ENCODE measurements around the gene UST. TPM values are rescaled to one million over a fixed set of nuclear protein-coding genes. Genes with fewer than 3 reads are reported as not detected.
A peak's percentile ranks its signal among the peaks of the same experiment; 100 is the strongest.

UST gene
- total RNA-seq, 1 experiment from 2014 or later: 10.0 TPM

DNA sequence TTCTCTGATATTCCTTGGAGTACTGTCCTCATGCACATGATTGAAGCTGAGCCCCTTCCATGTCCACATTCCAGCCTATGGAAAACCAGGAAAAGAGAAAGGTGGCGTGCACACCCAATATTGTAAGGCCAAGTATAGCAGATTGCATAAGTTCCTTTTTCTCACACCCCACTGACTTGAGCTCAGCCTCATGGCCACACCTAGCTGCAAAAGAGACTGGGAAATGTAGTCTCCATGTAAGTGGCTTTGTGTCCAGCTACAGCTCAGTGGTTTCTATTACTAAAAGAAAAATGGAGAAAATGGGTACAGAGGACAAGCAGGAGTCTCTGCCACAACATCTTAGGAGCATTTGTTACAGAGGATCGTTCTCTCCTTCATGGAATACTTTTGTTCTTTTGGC is 10.8 kb upstream of the UST start:
- no TSS peak for BruUV-seq (replicated peaks)
- POLR2A ChIA-PET: interaction anchor here (0.8 kb wide), 1 partner anchor 879 kb away, joined by 3 read pairs; no protein-coding TSS in a partner anchor
- H3K4me1 Mint-ChIP-seq (ENCODE audit: insufficient read depth, unreplicated experiment): peaks cover 9% of the 10 kb centered on the region
- TF ChIP-seq, protein P1, sequence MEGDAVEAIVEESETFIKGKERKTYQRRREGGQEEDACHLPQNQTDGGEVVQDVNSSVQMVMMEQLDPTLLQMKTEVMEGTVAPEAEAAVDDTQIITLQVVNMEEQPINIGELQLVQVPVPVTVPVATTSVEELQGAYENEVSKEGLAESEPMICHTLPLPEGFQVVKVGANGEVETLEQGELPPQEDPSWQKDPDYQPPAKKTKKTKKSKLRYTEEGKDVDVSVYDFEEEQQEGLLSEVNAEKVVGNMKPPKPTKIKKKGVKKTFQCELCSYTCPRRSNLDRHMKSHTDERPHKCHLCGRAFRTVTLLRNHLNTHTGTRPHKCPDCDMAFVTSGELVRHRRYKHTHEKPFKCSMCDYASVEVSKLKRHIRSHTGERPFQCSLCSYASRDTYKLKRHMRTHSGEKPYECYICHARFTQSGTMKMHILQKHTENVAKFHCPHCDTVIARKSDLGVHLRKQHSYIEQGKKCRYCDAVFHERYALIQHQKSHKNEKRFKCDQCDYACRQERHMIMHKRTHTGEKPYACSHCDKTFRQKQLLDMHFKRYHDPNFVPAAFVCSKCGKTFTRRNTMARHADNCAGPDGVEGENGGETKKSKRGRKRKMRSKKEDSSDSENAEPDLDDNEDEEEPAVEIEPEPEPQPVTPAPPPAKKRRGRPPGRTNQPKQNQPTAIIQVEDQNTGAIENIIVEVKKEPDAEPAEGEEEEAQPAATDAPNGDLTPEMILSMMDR (IDR thresholded peaks at IDR 0.05; ENCODE audit: unreplicated experiment): no peak
- no peak overlapping the region for H3K27ac Mint-ChIP-seq (ENCODE audit: low read depth, unreplicated experiment)
- CTCF ChIA-PET: interaction anchor here (0.7 to 1.0 kb wide), 3 partner anchors 10 to 188 kb away, joined by 3 to 5 read pairs (median 3); partner anchors contain the start of gene UST
- H3K9me3 Mint-ChIP-seq (ENCODE audit: unreplicated experiment): no peaks in the 10 kb centered on the region
- DNase-seq (ENCODE audit: unreplicated experiment): no peak
- no peaks in the 10 kb centered on the region for H3K27me3 Mint-ChIP-seq (ENCODE audit: insufficient read depth, unreplicated experiment)
- no peak overlapping the region for H3K4me3 Mint-ChIP-seq (ENCODE audit: unreplicated experiment)
- no peaks in the 10 kb centered on the region for H3K36me3 Mint-ChIP-seq (ENCODE audit: insufficient read depth, unreplicated experiment)
- intact Hi-C loops (cut with micrococcal nuclease): no loop called here

DNA sequence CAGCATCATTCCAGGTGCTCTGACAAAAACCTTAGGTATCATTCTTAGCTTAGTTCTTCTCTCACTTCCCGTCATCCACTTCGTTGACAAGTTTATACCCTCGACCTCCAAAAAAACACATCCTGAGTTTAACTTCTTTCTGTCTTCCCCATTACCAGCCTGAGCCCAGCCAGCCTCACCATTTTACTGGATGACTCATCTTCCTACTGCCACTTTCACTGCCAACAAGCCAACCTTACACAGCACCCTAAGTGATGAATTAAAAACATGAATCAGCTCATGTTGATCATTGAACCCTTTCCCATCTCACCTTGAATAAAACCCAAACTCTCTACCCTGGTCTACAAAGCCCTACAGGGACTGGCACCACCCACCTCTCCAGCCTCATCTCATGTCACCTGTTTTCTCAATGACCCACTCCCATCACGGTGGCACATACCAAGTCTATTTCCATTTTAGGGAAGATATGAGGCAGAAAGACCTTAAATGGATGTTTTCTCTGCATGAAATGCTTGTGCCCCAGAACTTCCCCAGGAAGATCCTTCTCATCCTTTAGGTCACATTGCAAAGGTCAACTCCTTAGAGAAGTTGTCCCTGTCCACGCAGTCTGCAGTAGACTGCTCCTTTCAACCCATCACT is 9.9 kb upstream of the UST start:
- intact Hi-C loops (cut with micrococcal nuclease): no loop called here
- Mint-ChIP-seq H3K36me3 (ENCODE audit: insufficient read depth, unreplicated experiment) (no peaks in the 10 kb centered on the region), H3K4me1 (ENCODE audit: insufficient read depth, unreplicated experiment) (peaks cover 9% of the 10 kb centered on the region), H3K4me3 (ENCODE audit: unreplicated experiment) (no peak overlapping the region), H3K27me3 (ENCODE audit: insufficient read depth, unreplicated experiment) (no peaks in the 10 kb centered on the region), H3K9me3 (ENCODE audit: unreplicated experiment) (no peaks in the 10 kb centered on the region), H3K27ac (ENCODE audit: low read depth, unreplicated experiment) (no peak overlapping the region)
- TF ChIP-seq, protein P1 (IDR thresholded peaks at IDR 0.05; ENCODE audit: unreplicated experiment): no peak
- POLR2A ChIA-PET: no interaction called here
- CTCF ChIA-PET: interaction anchor here (0.7 to 1.0 kb wide), 3 partner anchors 9 to 1837 kb away, joined by 3 to 5 read pairs (median 5); partner anchors contain the start of gene UST
- DNase-seq (ENCODE audit: unreplicated experiment): peak; percentile 49
- no TSS peak for BruUV-seq (replicated peaks)

- Mint-ChIP-seq H3K4me3 (ENCODE audit: unreplicated experiment) (no peak overlapping the region), H3K36me3 (ENCODE audit: insufficient read depth, unreplicated experiment) (no peaks in the 10 kb centered on the region), H3K9me3 (ENCODE audit: unreplicated experiment) (no peaks in the 10 kb centered on the region), H3K27ac (ENCODE audit: low read depth, unreplicated experiment) (no peak overlapping the region), H3K4me1 (ENCODE audit: insufficient read depth, unreplicated experiment) (peaks cover 9% of the 10 kb centered on the region), H3K27me3 (ENCODE audit: insufficient read depth, unreplicated experiment) (no peaks in the 10 kb centered on the region)
- intact Hi-C loops (cut with micrococcal nuclease): no loop called here
- POLR2A ChIA-PET: no interaction called here
- BruUV-seq (replicated peaks): no TSS peak
- TF ChIP-seq, protein P1 (IDR thresholded peaks at IDR 0.05; ENCODE audit: unreplicated experiment): no peak
- CTCF ChIA-PET: no interaction called here
- no peak for DNase-seq (ENCODE audit: unreplicated experiment)
These were observed 9.0 kb upstream of the UST start for GRCh38 chr6:148737806-148738205.

- no peak for DNase-seq (ENCODE audit: unreplicated experiment)
- Mint-ChIP-seq H3K36me3 (ENCODE audit: insufficient read depth, unreplicated experiment) (no peaks in the 10 kb centered on the region), H3K4me1 (ENCODE audit: insufficient read depth, unreplicated experiment) (peaks cover 13% of the 10 kb centered on the region), H3K27me3 (ENCODE audit: insufficient read depth, unreplicated experiment) (no peaks in the 10 kb centered on the region), H3K4me3 (ENCODE audit: unreplicated experiment) (no peak overlapping the region), H3K9me3 (ENCODE audit: unreplicated experiment) (no peaks in the 10 kb centered on the region), H3K27ac (ENCODE audit: low read depth, unreplicated experiment) (no peak overlapping the region)
- intact Hi-C loops (cut with micrococcal nuclease): no loop called here
- POLR2A ChIA-PET: interaction anchor here (0.6 kb wide), 1 partner anchor 979 kb away, joined by 3 read pairs; the partner anchor contains the start of gene LATS1
- TF ChIP-seq, protein P1 (IDR thresholded peaks at IDR 0.05; ENCODE audit: unreplicated experiment): no peak
- BruUV-seq (replicated peaks): no TSS peak
- CTCF ChIA-PET: interaction anchor here (0.6 kb wide), 1 partner anchor 1158 kb away, joined by 6 read pairs; no protein-coding TSS in a partner anchor
These were observed 7.6 kb upstream of the UST start for GRCh38 chr6:148738946-148739821.

Measured in MCF 10A (cell line).